ENCODE data around the gene RAD51B. TPM values are rescaled to one million over a fixed set of nuclear protein-coding genes. Genes with fewer than 3 reads are reported as not detected.

RAD51B gene
- total and polyA plus RNA-seq, 2 of the 13 experiments (the other 11 are each of a cell fraction or from before 2014, with no cell fraction given) = 7.0 to 9.5 TPM

- TF ChIP-seq MAF1 (CRISPR knock-in tag; IDR thresholded peaks at IDR 0.05; ENCODE audit: borderline replicate concordance) (no peak), KAT7 (CRISPR knock-in tag; IDR thresholded peaks at IDR 0.05; ENCODE audit: borderline replicate concordance) (no peak), RARA (CRISPR knock-in tag; IDR thresholded peaks at IDR 0.05) (peak; percentile 46; the same call in 1 of the 2 replicates), NCOA2 (CRISPR knock-in tag; IDR thresholded peaks at IDR 0.05) (no peak), IRX3 (CRISPR knock-in tag; IDR thresholded peaks at IDR 0.05; ENCODE audit: borderline replicate concordance, low read depth) (no peak), ZSCAN29 (CRISPR knock-in tag; conservative IDR thresholded peaks at IDR 0.05) (no peak), BCLAF1 (IDR thresholded peaks at IDR 0.05) (no peak), ARID4A (CRISPR knock-in tag; IDR thresholded peaks at IDR 0.05; ENCODE audit: borderline replicate concordance) (no peak), ZSCAN30 (CRISPR knock-in tag; IDR thresholded peaks at IDR 0.05) (no peak), MATR3 (CRISPR knock-in tag; IDR thresholded peaks at IDR 0.05) (no peak), ZBTB38 (CRISPR knock-in tag; IDR thresholded peaks at IDR 0.05) (no peak), MLXIP (CRISPR knock-in tag; IDR thresholded peaks at IDR 0.05; ENCODE audit: borderline replicate concordance) (no peak), TFDP2 (CRISPR knock-in tag; IDR thresholded peaks at IDR 0.05) (no peak), LCORL (IDR thresholded peaks at IDR 0.05) (no peak), LCORL (CRISPR knock-in tag; IDR thresholded peaks at IDR 0.05) (no peak), DZIP1 (CRISPR knock-in tag; IDR thresholded peaks at IDR 0.05) (no peak), NFE2 (CRISPR knock-in tag; IDR thresholded peaks at IDR 0.05) (no peak)
These were observed 345.1 kb downstream of the RAD51B start (continued) for GRCh38 chr14:68164711-68165113.

Measured in HepG2 (cell line).